Activated CD8-positive, alpha-beta T cell treated with anti-CD3 and anti-CD28 coated beads for 36 hours (primary cell): ENCODE measurements around the gene FILIP1L. TPM values are rescaled to one million over a fixed set of nuclear protein-coding genes. Genes with fewer than 3 reads are reported as not detected.

ENCODE experiments used
- ATAC-seq: fragments of 200-7000 bp; cut with Tn5 transposase; one replicate; pipeline ENCODE4 v1.10.0; 2021; ENCODE audit warnings: mild to moderate bottlenecking, moderate library complexity
- CTCF ChIA-PET: fragments of 350-600 bp; sonication (Branson Sonifier 250); formaldehyde crosslinking; loops from one replicate; lab custom pipeline; 2021; ENCODE audit warnings: antibody characterized with exemption; lab: Charles Lee
- POLR2A ChIA-PET: fragments of 350-600 bp; sonication (Branson Sonifier 250); formaldehyde crosslinking; loops from one replicate; lab custom pipeline; 2021; ENCODE audit warnings: antibody characterized with exemption; lab: Charles Lee
- DNase-seq: peaks from one replicate; pipeline ENCODE4 v3.0.0-alpha.2; 2020
- H3K27ac Mint-ChIP-seq: one replicate; pipeline ENCODE4 v1.8.0; 2021; ENCODE audit warnings: mild to moderate bottlenecking, mixed read lengths
- H3K27me3 Mint-ChIP-seq: one replicate; pipeline ENCODE4 v1.8.0; 2021; ENCODE audit warnings: mixed read lengths
- H3K36me3 Mint-ChIP-seq: one replicate; pipeline ENCODE4 v1.8.0; 2021; ENCODE audit warnings: low read depth, mixed read lengths
- H3K4me1 Mint-ChIP-seq: one replicate; pipeline ENCODE4 v1.8.0; 2021; ENCODE audit warnings: low read depth, mixed read lengths
- H3K4me3 Mint-ChIP-seq: one replicate; pipeline ENCODE4 v1.8.0; 2021; ENCODE audit warnings: mild to moderate bottlenecking, moderate library complexity, mixed read lengths
- H3K9me3 Mint-ChIP-seq: one replicate; pipeline ENCODE4 v1.8.0; 2021; ENCODE audit warnings: mixed read lengths
- intact Hi-C: fragments of 100-400 bp; cut with micrococcal nuclease; formaldehyde crosslinking; loops from one replicate; pipeline ENCODE4 v1.10.0; 2022
- total RNA-seq, 2 experiments: library from RNA; stranded (reverse); gene quantifications; one replicate each; pipeline ENCODE4 v1.2.3, GENCODE V29; 2021
- TF ChIP-seq, protein P1 (sequence below): fragments of 200-600 bp; IDR thresholded peaks from one replicate; pipeline ENCODE4 v1.8.0; 2022; ENCODE audit warnings: antibody characterized with exemption, mild to moderate bottlenecking

The FILIP1L gene
- total RNA-seq, 2 experiments from 2014 or later, result 0.11 to 0.13 TPM

DNA sequence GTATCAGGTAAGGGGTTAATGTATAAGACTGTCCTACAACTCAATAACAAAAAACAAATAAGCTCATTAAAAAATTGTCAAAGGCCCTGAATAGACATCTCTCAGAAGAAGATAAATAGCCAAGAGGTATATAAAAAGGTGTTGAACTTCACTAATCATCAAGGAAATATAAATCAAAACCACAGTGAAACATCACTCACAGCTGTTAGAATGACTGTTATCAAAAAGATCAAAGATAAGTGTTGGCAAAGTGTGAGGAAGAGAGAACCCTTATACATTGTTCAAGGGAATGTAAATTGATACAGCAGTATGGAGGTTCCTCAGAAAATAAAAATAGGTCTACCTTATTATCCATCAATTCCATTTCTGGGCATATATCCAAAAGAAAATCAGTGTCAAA, 95.5 kb downstream of the FILIP1L start:
- Mint-ChIP-seq H3K4me3 (no peak overlapping the region), H3K27ac (no peak overlapping the region), H3K9me3 (peaks cover 4% of the 10 kb centered on the region), H3K4me1 (no peaks in the 10 kb centered on the region), H3K27me3 (no peaks in the 10 kb centered on the region), H3K36me3 (peaks cover 16% of the 10 kb centered on the region)
- ATAC-seq (no peak), DNase-seq (no peak)
- ChIA-PET CTCF (no interaction called here), POLR2A (no interaction called here)
- TF ChIP-seq, protein P1, sequence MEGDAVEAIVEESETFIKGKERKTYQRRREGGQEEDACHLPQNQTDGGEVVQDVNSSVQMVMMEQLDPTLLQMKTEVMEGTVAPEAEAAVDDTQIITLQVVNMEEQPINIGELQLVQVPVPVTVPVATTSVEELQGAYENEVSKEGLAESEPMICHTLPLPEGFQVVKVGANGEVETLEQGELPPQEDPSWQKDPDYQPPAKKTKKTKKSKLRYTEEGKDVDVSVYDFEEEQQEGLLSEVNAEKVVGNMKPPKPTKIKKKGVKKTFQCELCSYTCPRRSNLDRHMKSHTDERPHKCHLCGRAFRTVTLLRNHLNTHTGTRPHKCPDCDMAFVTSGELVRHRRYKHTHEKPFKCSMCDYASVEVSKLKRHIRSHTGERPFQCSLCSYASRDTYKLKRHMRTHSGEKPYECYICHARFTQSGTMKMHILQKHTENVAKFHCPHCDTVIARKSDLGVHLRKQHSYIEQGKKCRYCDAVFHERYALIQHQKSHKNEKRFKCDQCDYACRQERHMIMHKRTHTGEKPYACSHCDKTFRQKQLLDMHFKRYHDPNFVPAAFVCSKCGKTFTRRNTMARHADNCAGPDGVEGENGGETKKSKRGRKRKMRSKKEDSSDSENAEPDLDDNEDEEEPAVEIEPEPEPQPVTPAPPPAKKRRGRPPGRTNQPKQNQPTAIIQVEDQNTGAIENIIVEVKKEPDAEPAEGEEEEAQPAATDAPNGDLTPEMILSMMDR, result no peak
- intact Hi-C loops, result no loop called here

DNA sequence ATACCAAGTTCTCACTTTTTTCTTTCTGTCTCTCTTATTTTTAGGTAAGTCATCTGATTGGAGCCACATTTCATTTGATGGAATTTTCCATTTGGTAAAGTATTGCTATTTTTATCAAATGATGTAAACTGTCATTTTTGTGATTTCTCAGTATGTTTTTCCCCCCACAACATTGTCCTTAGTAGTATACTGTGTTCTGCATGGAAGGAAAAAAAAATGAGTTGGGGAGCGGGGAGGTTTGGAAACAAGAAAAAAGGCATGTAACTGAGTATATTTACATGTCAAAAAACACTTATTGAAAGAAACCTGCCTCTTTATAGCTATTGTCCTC, 104.2 kb downstream of the FILIP1L start:
- Mint-ChIP-seq H3K9me3 (peaks cover 3% of the 10 kb centered on the region), H3K36me3 (peaks cover 15% of the 10 kb centered on the region), H3K27ac (no peak overlapping the region), H3K27me3 (no peaks in the 10 kb centered on the region), H3K4me3 (no peak overlapping the region), H3K4me1 (peaks cover 10% of the 10 kb centered on the region)
- intact Hi-C loops, result no loop called here
- DNase-seq (no peak), ATAC-seq (no peak)
- POLR2A ChIA-PET, result no interaction called here
- CTCF ChIA-PET, result interaction anchor here (1.5 kb wide), 1 partner anchor 11 kb away, joined by 5 read pairs; no protein-coding TSS in a partner anchor
- TF ChIP-seq, protein P1, result no peak

DNA sequence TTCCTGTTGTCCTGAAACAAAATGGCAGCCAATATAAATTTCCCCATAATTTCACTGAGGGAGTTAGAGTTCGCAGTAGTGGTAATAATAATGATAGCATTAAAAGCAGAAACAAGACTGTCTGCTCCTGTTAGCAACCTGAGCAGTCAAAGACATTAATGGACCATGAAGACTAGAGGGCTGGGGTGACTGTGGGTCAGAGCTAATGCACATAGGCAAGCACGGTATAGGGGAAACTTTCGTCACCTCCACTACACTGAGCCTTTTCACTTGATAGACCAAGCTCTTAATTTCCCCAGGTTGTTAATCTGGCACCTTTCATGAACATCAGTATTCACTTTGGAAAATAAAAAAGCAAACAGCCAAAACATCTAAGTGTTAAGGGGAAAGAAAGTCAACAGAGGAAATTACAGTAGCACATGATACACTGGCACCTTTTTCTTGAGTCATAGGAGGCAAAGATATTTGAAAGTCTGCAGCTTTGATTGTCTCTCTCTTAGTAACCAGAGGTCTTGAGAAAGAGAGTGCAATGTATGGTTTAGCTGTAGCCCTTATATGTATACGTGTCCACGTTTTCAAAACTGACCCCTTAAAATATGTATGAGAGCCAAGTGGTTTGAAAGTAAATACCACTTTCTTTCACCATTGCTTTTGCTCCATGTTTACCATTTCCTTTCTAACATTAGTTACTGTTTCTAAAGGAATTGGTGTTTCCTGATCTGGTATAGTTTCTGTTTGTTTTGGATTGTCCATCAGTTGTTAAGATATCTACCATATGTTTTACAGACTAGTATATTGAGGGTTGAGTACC, 104.8 kb downstream of the FILIP1L start:
- DNase-seq (no peak), ATAC-seq (no peak)
- Mint-ChIP-seq H3K27ac (no peak overlapping the region), H3K36me3 (peaks cover 11% of the 10 kb centered on the region), H3K4me3 (no peak overlapping the region), H3K4me1 (peaks cover 10% of the 10 kb centered on the region), H3K9me3 (no peaks in the 10 kb centered on the region), H3K27me3 (no peaks in the 10 kb centered on the region)
- intact Hi-C loops, result no loop called here
- POLR2A ChIA-PET, result no interaction called here
- CTCF ChIA-PET, result interaction anchor here (1.5 kb wide), 1 partner anchor 12 kb away, joined by 5 read pairs; no protein-coding TSS in a partner anchor
- TF ChIP-seq, protein P1, result no peak

DNA sequence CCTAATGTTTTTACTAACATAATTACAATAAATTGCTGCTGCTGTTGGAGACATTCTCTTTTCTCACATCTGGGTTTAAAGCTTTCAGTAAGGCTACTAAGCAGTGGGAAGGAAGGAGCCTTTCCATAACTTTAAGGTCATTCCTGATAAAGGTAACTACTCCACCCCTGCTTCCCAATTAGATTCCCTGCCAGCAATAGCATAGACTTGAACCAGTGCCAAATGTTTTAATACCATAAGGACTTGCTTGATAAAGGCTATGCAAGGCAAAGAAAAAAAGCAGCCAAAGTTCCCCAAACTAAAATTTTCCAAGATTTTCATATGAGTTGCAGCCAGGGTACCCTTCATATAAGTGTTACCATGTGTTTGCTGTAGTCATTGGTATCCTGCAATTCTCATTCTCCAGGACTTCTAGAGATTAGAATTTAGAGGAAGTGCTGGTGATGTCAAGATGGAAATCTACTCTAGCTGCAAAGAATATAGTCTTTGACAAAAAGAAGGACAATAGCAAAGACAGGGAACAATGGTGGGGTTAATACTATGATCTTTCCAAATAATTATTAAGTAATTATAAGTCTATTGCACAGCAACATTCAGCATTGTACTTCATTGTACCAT, 106.1 kb downstream of the FILIP1L start:
- peaks cover 12% of the 10 kb centered on the region for H3K4me1 Mint-ChIP-seq
- TF ChIP-seq, protein P1, result no peak
- H3K27ac Mint-ChIP-seq, result no peak overlapping the region
- H3K4me3 Mint-ChIP-seq, result no peak overlapping the region
- H3K9me3 Mint-ChIP-seq, result no peaks in the 10 kb centered on the region
- H3K36me3 Mint-ChIP-seq, result peaks cover 10% of the 10 kb centered on the region
- DNase-seq, result no peak
- ATAC-seq, result no peak
- H3K27me3 Mint-ChIP-seq, result no peaks in the 10 kb centered on the region
- POLR2A ChIA-PET, result no interaction called here
- CTCF ChIA-PET, result interaction anchor here (1.0 kb wide), 1 partner anchor 12 kb away, joined by 3 read pairs; no protein-coding TSS in a partner anchor
- intact Hi-C loops, result no loop called here

DNA sequence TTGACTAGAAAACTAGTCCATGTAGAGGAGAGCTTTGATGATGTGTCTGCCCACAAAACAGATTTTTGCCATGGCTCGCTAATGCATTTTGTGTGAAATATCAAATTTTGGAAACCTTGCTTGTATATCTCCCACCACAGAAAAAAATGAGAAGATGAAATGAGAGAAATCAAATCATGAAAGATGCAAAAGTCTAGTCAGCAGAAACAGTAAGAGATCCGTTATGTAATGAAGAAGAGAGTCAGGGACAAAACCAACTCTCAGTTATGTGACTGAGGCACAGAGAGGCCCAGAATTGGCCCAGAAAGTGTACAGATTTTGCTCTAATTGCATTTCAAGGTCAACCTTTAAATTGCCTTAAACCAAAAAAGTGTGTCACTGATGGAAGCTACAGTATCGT, 107.0 kb downstream of the FILIP1L start:
- ATAC-seq (no peak), DNase-seq (no peak)
- POLR2A ChIA-PET, result no interaction called here
- Mint-ChIP-seq H3K27ac (no peak overlapping the region), H3K36me3 (peaks cover 10% of the 10 kb centered on the region), H3K27me3 (no peaks in the 10 kb centered on the region), H3K9me3 (no peaks in the 10 kb centered on the region), H3K4me1 (peaks cover 17% of the 10 kb centered on the region), H3K4me3 (no peak overlapping the region)
- intact Hi-C loops, result no loop called here
- CTCF ChIA-PET, result interaction anchor here (0.7 to 1.0 kb wide), 3 partner anchors 13 to 170 kb away, joined by 3 read pairs; no protein-coding TSS in a partner anchor
- TF ChIP-seq, protein P1, result no peak
